ENCODE results near the gene PALD1.

Gene PALD1

DNA sequence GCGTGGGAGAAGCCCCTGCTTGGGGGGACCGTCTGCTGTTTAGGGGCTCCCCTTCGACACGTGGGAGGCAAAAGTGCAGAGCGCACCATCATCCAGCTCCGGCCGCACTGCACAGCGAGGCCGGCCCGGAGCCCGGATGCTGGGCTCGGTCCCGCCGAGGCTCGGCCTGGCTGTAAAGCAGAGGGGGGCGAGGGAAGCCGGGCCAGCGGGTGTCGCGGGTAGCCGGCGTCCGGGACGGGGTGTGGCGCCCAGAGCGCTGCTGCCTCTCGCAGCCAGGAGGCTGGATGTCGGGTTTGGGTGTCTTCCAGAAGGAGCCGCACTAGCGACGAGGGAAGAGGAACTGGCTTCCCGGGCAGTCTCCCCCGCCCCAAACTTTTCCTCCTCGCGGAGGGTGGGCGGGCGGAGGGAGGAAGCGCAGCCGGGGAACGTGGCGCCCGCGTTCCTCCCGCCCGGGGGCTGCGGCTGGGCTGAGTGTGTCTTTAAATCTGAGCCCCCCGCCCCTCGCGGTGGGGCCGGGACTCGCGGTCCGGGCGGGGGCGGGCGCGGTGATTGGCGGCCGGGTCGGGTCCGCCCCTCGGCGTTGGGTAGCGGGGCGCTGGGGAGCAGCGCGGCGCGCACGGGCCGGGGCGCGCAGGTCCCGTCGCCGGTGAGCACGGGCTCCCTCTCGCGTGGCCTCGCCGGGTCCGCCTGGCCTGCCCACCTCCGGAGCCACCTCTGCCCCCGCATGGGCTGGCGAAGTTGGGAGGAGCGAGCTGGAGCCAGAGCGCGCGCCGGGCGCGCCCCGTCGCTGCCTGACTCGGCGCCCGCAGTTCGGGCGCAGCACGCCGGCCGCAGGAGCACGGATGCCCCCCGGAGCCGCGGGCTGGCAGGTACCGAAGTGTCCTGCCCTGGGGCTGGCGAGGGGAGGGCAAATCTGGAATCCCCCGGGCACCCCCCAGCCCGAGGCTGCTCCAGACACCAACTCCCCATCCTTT, at the start of gene PALD1:
TSS of gene PALD1 (plus strand) at position 577 of the 974 bp plus-strand sequence. CDS start 47,185 bp downstream, outside the sequence.
- Histone ChIP-seq H3K27me3 (ENCODE audit: control insufficient read depth, insufficient read depth, low read length) (no peaks in the 10 kb centered on the region), H3K36me3 (ENCODE audit: control insufficient read depth, insufficient read depth, low read length) (no peaks in the 10 kb centered on the region), H3K4me3 (ENCODE audit: low read length) (peak within 1 kb of the TSS; percentile 73), H3K4me1 (ENCODE audit: control insufficient read depth, insufficient read depth, low read length) (peaks cover 20% of the 10 kb centered on the region), H3K9ac (ENCODE audit: low read length) (peak within 1 kb of the TSS; percentile 32), H3K27ac (ENCODE audit: low read depth, low read length) (peak within 1 kb of the TSS; percentile 85)

DNA sequence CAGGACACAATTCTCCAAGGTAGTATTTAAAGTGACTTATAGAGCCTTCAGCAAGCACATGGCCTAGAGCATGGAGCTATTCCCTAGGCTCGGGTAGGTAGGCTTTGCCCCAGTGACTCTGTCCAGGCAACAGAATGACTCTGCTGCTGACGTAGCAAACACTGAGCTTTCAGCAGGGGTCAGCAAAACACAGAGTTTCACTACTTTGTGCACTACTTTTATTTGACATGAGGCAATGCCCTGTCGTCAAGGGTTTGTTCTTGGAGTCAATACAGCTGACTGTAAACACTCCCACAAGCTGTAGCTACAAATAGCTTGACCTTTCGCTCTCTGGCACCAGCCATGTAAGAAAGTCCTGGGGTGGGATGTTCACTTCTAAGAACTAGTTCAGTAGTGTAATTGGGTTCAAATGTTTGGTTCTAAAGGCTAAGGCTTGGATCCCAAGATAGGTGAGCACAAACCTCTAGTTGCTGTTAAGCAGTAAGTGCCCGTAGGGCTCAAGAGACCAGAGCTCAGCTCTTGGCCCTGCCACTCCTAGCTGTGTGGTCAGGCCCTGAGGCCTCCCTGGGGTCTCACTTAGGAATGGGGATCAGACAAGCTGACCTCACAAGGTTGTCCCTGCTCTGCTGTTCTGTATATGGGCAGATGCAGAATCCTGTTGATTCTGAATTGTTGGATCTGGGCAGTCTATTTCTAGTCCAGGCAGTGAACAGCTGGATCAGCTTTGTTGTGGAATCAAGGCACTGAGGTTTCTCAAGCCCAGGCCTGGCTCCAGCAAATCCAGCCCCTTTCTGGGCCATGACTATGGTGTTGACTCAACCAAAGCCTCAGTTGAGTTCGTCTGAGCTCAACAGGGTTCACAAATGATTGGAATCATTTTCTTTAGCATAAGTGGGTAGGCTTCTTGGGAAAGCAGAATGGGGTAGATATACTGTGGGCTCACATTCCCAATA, 47.8 kb upstream of the PALD1 start:
- Histone ChIP-seq H3K27ac (ENCODE audit: low read depth, low read length) (peak overlapping the region; percentile 80), H3K4me3 (ENCODE audit: low read length) (no peak overlapping the region), H3K36me3 (ENCODE audit: control insufficient read depth, insufficient read depth, low read length) (peaks cover 9% of the 10 kb centered on the region), H3K27me3 (ENCODE audit: control insufficient read depth, insufficient read depth, low read length) (no peaks in the 10 kb centered on the region), H3K4me1 (ENCODE audit: control insufficient read depth, insufficient read depth, low read length) (peaks cover 21% of the 10 kb centered on the region), H3K9ac (ENCODE audit: low read length) (no peak overlapping the region)

DNA sequence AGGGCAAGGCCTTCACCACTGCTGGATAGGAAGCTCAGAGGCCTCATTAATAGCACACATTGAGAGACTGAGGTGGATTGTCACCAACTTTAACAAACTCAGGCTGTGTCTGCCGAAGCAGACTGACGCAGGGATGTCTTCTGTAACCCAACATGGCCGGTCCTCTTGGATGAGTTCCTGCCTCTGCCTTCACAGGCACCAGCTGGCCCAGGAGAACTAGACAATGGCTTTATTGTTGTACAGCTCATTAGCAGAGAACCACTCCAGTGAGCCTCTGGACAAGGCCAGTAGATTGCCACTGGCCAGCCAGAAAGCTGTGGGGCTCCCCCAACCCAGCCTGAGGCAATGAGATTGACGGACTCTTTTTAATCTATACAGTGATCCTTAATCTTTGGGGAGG, 46.5 kb upstream of the PALD1 start:
- peaks cover 8% of the 10 kb centered on the region for H3K36me3 ChIP-seq (ENCODE audit: control insufficient read depth, insufficient read depth, low read length)
- H3K27ac ChIP-seq (ENCODE audit: low read depth, low read length): peak overlapping the region; percentile 80
- no peaks in the 10 kb centered on the region for H3K27me3 ChIP-seq (ENCODE audit: control insufficient read depth, insufficient read depth, low read length)
- H3K4me3 ChIP-seq (ENCODE audit: low read length): no peak overlapping the region
- H3K4me1 ChIP-seq (ENCODE audit: control insufficient read depth, insufficient read depth, low read length): peaks cover 21% of the 10 kb centered on the region
- no peak overlapping the region for H3K9ac ChIP-seq (ENCODE audit: low read length)

DNA sequence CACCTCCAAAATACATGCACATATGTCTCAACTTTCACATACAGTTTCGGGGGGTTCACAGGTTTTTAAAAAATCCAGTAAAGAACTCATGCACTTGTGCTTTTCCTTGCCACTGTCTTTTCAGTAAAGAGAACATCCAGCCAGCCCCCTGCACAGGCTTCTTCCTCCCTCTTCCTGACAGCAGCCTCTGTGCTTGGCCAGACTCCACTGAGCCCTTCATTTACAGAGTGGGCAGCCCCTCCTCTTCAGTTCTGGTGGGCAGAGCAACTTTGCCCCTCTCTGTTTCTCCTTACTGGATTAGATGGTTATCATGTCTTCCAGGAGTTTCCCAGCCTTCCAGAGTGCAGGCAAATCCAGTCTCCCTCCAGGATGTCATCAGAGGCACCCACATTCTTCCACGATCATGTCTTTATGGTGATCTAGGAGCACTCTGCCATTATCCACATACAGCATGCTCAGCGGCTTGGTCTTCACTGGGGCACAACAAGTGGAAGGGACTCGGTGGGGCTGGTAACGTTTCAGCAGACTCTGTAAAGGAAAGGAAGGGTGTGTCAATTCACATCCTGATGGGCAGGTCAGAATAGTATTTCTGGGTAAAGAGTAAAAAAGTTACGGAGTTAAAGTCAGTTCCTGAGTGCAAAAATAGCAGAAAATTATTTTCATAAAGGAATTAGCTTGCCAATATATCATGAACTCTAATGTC, 45.9 kb upstream of the PALD1 start:
- H3K27ac ChIP-seq (ENCODE audit: low read depth, low read length): peak overlapping the region; percentile 80

DNA sequence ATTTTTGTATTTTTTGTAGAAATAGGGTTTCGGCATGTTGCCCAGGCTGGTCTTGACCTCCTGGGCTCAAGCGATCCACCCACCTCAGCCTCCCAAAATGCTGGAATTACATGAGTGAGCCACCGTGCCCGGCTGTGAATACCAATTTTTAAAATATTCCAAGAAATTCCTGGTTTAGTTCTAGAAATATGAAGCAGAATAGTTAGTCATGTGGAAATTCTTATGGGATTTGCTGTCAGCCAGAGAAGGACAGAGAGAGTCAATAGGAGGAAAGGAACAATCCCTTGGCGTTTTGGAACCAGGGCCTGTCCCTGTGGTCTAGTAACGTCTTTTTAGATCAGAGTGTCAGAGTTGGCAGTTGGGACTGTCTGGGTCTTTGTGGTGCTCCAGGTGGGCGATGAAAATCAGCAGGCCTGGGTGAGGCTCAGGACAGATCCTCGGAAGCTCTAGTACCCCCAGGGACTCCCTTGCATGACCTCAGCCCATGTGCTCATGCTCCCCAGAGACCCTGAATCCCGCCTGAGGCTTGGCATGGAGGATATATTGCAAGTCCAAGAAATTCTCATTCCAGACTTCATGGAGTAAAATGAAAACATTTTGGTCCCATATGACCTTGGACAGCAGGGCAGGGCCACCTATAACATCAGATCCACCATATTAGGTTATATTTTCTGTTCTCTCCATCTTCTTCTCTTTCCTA, 44.8 kb upstream of the PALD1 start:
- Histone ChIP-seq H3K9ac (ENCODE audit: low read length) (no peak overlapping the region), H3K27me3 (ENCODE audit: control insufficient read depth, insufficient read depth, low read length) (no peaks in the 10 kb centered on the region)

More for the DNA sequence above, 45.9 kb upstream of the PALD1 start:
- no peak overlapping the region for H3K4me3 ChIP-seq (ENCODE audit: low read length)
- H3K27me3 ChIP-seq (ENCODE audit: control insufficient read depth, insufficient read depth, low read length): no peaks in the 10 kb centered on the region
- H3K4me1 ChIP-seq (ENCODE audit: control insufficient read depth, insufficient read depth, low read length): peaks cover 21% of the 10 kb centered on the region
- H3K9ac ChIP-seq (ENCODE audit: low read length): no peak overlapping the region
- H3K36me3 ChIP-seq (ENCODE audit: control insufficient read depth, insufficient read depth, low read length): peaks cover 8% of the 10 kb centered on the region

DNA sequence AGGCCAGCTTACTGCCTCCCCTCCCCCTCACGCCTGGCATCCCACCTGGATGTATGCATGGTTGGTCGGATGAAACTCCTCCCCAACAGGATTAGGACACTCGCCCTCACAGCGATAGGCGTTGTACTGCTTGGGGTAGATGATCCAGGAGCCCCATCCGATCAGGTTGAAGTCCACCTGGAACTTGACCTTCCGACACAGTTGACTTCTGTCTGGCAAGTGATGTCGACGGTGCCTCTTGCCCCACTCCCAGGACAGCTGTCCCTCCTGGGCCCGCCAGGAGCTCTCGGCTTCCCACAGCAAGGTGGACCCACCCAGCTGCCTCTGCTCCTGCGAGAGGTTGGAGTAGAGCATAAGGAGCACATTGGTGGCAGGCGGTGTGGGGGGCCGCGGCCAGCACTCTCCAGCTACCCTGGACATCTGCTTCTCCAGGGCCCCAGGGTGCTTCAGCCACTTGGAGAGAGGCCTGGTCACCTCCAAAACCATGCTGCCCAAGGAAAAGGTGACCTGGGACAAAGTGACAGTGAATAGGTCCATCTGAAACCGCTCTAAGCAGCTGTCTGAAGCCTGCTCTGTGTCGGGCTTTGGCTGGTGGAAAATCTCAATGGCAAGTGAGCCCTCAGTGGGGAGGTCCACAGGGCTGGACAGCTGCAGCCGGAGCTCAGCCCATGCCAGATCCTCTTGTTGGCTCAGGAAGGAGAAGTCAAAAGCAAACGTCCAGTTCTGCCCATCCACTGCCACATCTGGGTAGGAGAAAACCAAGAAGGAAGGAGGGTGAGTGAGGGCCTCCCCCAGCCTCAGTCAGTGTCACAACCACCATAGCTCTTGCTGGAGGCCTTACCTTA, 43.1 kb upstream of the PALD1 start:
- H3K4me1 ChIP-seq (ENCODE audit: control insufficient read depth, insufficient read depth, low read length): peaks cover 14% of the 10 kb centered on the region
- H3K27me3 ChIP-seq (ENCODE audit: control insufficient read depth, insufficient read depth, low read length): no peaks in the 10 kb centered on the region
- no peak overlapping the region for H3K27ac ChIP-seq (ENCODE audit: low read depth, low read length)
- no peaks in the 10 kb centered on the region for H3K36me3 ChIP-seq (ENCODE audit: control insufficient read depth, insufficient read depth, low read length)
- H3K4me3 ChIP-seq (ENCODE audit: low read length): no peak overlapping the region
- no peak overlapping the region for H3K9ac ChIP-seq (ENCODE audit: low read length)

More for the DNA sequence above, 44.8 kb upstream of the PALD1 start:
- Histone ChIP-seq H3K27ac (ENCODE audit: low read depth, low read length) (no peak overlapping the region), H3K4me3 (ENCODE audit: low read length) (no peak overlapping the region), H3K4me1 (ENCODE audit: control insufficient read depth, insufficient read depth, low read length) (peaks cover 21% of the 10 kb centered on the region), H3K36me3 (ENCODE audit: control insufficient read depth, insufficient read depth, low read length) (peaks cover 1% of the 10 kb centered on the region)

DNA sequence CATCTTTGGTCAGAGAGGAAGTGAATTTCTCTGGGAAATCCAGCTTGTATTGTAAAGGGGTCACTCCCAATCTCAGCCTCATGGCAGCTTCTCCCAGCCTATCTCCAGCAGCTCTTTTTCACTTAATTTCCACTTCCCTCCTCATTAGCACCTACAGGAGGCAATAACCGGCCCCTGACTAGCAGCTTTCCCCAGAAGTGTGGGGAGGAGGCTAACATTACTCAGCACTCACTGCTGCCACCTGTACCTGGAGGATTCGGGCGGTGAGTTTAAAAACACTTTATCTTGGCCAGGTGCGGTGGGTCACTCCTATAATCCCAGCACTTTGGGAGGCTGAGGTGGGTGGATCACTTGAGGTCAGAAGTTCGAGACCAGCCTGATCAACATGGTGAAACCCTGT, 40.8 kb upstream of the PALD1 start:
- Histone ChIP-seq H3K9ac (ENCODE audit: low read length) (no peak overlapping the region), H3K27ac (ENCODE audit: low read depth, low read length) (no peak overlapping the region), H3K4me1 (ENCODE audit: control insufficient read depth, insufficient read depth, low read length) (peaks cover 2% of the 10 kb centered on the region), H3K4me3 (ENCODE audit: low read length) (no peak overlapping the region), H3K36me3 (ENCODE audit: control insufficient read depth, insufficient read depth, low read length) (no peaks in the 10 kb centered on the region), H3K27me3 (ENCODE audit: control insufficient read depth, insufficient read depth, low read length) (peaks cover 16% of the 10 kb centered on the region)

DNA sequence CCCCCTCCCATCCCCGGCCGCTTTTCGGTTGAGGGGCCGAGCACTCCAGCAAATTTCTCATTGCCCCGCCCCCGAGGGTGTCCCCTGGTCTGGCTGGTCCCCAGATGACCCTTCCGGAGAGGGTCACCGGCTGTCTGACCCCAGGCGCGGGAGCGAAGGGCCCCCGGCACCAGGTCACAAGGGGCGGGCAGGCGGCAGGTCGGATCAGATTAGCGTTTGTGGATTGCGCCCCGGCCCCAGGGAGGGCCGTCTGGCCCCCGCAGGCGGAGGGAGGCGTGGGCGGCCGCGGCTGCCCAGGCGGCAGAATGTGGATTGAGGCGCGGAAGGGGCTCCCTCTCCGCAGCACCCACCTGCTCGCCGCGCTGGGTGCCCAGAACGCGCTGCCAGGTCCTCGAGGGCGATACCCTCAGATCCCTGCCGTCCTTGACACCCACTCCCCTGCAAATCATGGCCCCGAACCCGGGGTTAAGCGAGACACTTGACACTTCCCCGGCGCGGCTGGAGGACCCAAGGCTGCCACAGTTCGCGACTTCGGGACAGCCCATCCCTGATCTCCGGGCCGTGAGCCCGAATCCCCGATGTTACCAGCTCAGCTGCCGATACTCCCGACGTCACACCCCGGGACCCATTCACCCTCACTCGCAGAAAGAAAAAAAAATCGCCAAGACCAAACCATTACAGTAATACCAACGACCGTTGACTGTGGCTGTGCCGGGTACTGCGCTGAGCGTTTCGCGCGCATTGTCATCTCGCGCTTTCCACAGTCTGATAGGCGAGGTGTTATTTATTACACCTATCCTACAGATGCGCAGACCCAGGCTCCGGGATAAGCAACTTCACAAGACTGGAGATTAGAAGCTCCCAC, 38.0 kb upstream of the PALD1 start:
- Histone ChIP-seq H3K9ac (ENCODE audit: low read length) (no peak overlapping the region), H3K4me1 (ENCODE audit: control insufficient read depth, insufficient read depth, low read length) (peaks cover 2% of the 10 kb centered on the region), H3K36me3 (ENCODE audit: control insufficient read depth, insufficient read depth, low read length) (no peaks in the 10 kb centered on the region), H3K4me3 (ENCODE audit: low read length) (peak overlapping the region; percentile 45), H3K27ac (ENCODE audit: low read depth, low read length) (no peak overlapping the region), H3K27me3 (ENCODE audit: control insufficient read depth, insufficient read depth, low read length) (peaks cover 16% of the 10 kb centered on the region)

DNA sequence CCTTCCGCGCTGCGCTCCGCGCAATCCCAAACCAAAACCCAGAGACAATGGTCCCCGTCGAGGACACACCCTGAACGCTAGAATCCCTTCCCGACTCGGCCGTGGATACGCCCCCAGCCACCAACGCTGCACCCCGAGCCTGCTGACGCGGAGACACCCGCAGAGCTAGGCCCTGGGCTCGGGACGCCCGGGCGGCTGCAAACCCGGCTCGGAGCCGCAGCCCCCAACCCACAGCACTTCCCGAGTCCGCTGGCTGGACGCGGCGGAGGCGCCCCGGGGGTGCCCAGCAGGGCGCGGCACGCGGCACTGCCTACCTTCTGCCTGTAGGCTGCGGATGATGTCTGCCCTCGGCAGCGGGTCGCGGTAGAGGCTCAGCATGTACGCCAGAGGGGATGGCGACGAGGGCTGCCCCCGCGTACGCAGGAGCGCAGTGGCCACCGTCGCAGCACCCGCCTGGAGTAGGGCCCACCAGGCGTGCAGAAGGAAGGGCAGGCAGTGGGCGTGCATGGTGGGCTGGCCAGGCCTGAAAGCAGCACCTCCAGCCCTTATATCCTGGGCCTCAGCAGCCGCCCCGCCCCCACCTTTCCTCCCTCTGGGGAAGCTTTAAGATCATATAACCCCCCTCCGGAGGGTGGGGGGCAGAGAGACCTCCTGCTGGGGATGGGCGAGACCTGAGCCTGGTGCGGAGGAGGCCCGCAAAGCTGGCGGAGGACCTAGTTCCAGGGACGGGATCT, 37.2 kb upstream of the PALD1 start, which contains the start of gene NODAL:
TSS of gene NODAL (minus strand) at position 521 of the 734 bp plus-strand sequence. CDS start at position 507, 14 bp downstream.
- Histone ChIP-seq H3K27me3 (ENCODE audit: control insufficient read depth, insufficient read depth, low read length) (peaks cover 16% of the 10 kb centered on the region), H3K4me1 (ENCODE audit: control insufficient read depth, insufficient read depth, low read length) (peaks cover 7% of the 10 kb centered on the region), H3K9ac (ENCODE audit: low read length) (no peak within 1 kb of the TSS), H3K36me3 (ENCODE audit: control insufficient read depth, insufficient read depth, low read length) (no peaks in the 10 kb centered on the region), H3K4me3 (ENCODE audit: low read length) (peak within 1 kb of the TSS; percentile 45), H3K27ac (ENCODE audit: low read depth, low read length) (no peak within 1 kb of the TSS)

DNA sequence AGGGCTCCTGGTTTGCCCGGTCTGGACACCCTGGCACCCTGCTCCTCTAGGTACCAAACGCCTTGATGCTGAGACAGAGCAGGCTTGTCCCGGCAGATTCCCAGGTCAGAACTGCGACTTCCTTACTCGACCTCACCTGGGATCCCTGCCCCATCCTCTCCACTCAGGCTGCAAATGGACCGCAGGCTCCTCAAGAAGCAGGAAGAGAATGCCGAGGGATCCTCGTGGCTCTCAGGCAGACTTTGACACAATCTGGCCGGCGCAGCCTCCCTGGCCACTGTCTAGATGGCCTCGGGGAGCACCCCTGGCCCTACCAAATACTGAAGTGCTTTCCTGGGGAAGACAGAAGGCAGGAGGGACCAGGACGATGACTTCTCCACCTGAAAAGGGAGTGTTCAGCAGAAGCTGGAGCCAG, 36.7 kb upstream of the PALD1 start:
- Histone ChIP-seq H3K4me1 (ENCODE audit: control insufficient read depth, insufficient read depth, low read length) (peaks cover 10% of the 10 kb centered on the region), H3K27ac (ENCODE audit: low read depth, low read length) (no peak overlapping the region), H3K36me3 (ENCODE audit: control insufficient read depth, insufficient read depth, low read length) (no peaks in the 10 kb centered on the region), H3K27me3 (ENCODE audit: control insufficient read depth, insufficient read depth, low read length) (peaks cover 16% of the 10 kb centered on the region), H3K4me3 (ENCODE audit: low read length) (no peak overlapping the region), H3K9ac (ENCODE audit: low read length) (no peak overlapping the region)

Measured in rectal smooth muscle tissue (tissue), 1 donor.